GM18873 (cell line): Measurements from ENCODE around the gene MUSTN1.

ENCODE experiments used
- ATAC-seq: cut with Tn5 transposase; IDR thresholded peaks from one replicate; pipeline ENCODE4 v1.9.1; 2021; ENCODE audit warnings: mild to moderate bottlenecking, moderate library complexity, moderate number of reproducible peaks; ENCODE audit not compliant: unreplicated experiment, low FRiP score

MUSTN1 gene

DNA sequence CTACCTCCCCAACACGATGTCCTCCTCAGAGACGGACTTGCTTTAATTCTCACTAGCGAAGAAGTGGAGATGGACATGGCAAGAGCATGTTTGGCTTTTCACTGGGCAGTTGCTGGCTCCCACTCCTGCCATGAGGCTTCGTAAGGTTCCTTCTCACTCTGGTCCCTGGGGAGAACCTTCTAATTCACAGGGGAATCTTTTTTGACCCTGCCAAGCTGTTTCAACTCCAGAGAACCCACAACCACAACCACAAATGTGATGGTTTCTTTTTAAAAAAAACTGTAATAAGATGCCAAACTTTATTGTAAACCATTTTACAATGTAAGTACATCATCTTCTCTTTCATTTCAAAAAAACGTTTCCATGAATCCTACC lies 1.6 kb upstream of the MUSTN1 start:
- no peak for ATAC-seq

DNA sequence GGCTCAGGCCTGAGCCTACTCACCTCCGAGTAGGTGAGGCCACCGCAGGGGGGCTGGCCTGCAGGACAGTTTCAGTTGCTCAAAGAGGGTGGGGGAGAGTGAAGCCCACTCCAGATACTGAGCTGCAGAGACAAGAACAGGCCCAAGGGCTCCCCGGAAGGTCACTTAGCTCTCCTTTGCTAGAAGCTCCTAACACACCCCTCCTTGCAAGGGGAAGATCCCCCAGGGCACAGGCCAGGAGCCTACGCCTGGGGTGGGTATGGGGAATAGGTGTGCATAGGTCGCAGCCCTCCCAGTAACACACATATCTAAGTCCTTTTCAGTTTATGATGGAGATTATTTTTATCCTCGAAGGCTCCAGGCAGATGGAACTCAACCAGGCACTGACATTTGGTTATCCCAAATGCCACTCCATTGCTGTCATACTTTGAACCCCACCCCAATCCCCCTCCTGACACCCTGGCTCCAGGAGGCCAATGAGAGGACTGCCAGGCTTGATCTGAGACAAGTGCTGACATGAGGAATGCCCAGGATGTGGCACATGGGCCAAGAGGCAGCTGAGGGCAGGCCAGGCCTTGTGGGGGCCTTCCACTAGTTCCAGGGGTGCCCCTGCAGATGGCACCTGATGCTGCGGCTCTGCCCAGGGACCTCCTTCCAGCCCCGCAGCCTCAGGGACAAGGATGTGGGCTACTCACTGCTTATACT lies 1.1 kb upstream of the MUSTN1 start:
- no peak for ATAC-seq

DNA sequence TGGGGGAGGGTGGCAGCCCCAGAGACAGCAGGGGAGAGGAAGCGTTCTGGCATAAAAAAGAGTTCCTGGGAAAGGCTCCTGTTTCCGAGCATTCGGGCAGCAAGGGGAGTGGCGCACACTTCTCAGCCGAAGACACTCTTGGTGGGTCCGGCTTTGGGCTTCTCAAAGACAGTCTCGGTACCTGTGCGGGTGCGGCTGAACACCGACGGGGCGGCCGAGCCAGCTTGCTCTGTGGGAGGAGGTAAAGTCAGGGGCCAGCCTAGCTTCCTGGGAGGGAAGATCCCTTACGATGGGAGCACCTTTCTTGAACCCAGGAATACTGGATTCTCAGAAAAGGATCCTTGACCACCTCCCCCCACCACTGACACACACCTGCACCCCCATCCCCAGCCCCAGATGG lies 1.6 kb downstream of the MUSTN1 start:
- no peak for ATAC-seq

DNA sequence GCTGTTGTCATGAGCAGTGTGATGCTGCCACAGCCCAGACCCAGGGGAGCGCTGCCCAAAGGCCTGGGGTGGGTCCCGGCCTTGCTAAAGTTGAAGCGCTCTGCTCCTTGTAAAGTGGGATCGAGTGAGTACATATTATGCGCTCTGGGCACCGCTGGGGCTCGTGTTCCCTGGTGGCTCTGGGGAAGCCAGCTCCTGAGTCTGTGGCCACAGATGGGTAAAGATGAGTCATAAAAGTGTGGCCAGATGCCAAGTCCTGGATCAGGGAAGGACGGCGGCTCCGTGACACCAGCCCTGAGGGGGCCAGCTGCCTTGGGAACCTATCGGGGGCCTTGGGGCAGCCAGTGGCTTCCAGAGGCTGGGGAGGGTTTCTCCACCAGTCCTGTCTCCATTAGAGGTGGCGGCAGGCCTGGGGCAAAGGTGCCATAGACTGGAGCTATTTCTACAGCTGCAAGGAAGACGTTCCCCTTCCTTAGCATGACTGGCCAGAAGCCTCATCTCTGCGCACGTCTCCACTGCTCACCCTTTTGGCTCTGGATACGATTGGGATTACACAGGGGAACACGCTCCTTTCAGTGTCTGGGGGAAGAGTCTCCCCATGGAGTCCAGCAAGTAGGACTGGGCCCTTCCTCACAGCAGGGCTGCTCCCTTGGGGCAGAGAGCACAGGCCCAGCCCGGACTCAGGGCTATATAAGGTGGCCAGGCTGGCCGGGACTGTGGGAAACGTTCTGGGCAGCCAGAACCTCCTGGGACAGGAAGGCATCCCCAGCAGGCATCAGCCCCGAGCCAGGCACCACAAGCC lies 3.1 kb downstream of the MUSTN1 start:
- ATAC-seq = no peak

DNA sequence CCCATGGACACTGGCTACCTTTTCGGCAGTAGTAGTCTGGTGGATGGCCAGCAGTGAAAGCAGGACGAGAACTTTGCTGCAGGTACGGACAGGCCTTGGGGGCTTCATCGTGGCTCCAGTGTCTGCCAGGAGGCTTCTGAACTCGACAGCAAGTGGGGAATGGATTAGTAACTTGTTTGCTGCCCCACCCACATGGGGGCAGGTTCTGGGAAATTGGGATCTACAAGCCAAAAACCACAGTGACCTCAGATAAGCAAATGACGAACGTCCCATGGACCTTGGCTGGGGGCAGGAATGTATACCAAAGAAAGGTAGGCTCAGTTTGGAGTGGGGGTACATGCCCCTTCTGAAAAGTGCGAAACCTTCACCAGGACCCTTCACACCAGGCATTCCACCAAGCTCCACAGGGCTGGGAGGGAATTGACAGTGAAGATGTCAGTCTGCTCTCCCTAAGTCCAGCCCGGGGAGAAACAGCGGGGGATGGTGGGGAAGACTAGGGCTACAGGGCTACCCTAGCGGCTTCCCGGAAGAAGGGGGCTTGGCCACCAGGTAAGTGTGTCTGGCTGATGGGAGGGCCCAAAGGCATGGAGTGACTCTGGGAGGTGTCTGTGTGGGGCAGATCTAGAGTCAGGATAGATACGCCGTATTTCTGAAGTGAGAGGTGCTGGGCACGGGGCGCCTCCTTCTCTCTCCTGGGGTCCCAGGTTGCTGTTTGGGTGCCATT lies 4.1 kb downstream of the MUSTN1 start, which contains the start of gene ITIH4:
Gene ITIH4 (minus strand): TSS at position 138 of the 724 bp plus-strand sequence. CDS start 30 bp downstream, at position 108.
- no peak for ATAC-seq

DNA sequence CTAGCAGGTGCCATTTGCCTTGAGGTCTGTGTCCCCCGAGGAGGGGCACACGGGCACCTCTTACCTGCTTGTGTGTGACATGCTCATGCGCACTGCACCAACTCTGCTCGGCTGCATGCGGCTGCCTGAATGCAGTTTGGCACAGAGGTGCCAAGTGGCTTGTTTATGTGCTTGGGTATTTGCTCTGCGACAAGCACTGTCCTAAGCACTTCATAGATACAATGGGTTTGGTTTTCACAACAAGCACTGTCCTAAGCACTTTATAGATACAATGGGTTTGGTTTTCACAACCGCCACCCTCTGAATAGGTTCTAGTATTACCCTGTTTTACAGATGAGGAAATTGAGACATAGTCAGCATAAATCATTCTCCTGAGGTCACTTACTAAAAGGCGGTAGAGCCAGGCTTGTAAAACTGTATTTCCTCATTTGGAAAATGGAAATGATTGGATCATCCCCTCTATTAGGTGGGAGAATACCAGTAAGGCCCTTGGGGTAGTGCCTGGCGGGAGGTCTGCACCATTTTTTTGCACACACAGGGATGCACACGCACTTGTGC lies 4.8 kb downstream of the MUSTN1 start:
- ATAC-seq = no peak

DNA sequence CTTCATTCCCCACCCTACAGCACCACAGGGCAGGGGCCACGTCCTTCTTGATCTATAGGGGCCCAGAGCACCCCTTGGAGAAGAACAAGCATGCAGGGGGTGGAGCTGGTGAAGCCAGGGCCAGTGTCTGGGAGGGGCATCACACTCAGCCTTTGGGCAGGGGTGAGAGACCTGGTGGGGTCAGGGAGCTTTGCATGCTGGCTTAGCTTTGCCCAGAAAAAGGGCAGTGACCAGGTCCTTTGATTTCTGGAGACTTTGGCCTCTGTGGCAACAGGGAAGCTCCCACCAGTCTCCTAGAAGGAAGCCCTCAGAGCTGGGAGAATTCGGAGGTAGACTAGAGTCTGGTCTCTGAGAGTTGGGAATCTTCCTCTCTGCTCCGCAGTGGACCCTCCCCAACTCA lies 5.3 kb downstream of the MUSTN1 start:
- no peak for ATAC-seq

DNA sequence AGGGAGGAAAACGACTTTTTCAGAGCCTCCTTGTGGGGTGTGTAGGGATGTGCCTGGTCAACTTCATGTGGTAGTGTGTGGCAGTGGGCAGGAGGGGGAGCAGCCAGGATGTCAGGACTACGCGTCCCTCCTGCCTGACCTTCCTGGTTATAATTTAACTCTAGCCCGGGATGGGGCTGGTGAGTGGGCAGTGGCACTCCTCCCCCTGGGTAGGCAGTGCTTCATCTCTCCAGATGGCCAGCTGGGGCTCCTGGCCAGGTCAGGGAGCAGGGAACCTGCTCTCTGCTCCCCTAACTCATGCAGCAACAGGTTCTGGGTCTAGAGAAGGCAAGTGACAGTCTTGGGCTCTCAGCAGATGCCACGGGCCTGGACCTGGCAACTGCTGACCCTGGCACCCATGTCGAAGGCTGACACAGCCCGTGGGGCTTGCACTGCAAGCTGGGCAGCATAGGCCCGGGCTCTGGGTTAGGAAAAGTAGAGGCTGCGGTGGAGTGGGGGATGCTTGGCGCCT lies 6.9 kb downstream of the MUSTN1 start:
- no peak for ATAC-seq

DNA sequence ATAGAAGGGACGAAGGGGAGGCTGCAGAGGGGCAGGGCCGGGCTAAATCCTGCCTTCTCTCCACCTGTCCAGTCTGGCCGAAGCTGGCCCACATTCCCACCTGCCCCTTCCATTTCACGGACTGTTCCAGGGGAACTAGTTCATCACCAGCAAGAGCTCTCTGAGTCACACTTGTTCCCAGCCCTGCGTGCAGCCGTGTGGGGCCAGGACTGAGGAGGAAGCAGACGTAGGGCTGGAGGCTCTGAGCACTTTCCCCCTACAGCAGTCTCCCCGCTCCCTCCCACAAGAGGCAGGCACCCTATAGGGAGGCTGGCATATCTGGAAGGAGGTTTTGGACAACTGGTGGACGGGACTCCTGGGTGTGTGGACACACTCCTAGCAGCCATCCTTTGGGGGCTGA lies 7.4 kb downstream of the MUSTN1 start:
- no peak for ATAC-seq

DNA sequence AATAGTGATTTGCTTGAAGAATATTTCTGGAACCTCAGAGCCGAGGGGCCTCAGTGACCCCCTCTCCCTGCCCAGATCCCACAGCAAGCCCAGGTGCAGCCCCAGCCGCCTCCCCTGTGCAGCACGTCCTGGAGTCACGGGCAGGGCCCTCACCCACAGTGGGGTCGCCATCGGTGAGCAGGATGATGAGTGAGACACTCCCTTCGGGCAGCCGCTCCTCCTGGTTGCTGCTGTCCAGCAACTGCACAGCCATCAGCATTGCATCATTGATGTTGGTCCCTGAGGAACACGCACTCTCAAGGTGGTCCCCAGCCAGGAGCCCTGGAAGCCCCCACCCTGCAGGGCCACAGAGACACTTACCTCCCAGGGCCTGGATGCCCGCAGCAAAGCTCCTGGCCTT lies 10.8 kb downstream of the MUSTN1 start:
- ATAC-seq = no peak

DNA sequence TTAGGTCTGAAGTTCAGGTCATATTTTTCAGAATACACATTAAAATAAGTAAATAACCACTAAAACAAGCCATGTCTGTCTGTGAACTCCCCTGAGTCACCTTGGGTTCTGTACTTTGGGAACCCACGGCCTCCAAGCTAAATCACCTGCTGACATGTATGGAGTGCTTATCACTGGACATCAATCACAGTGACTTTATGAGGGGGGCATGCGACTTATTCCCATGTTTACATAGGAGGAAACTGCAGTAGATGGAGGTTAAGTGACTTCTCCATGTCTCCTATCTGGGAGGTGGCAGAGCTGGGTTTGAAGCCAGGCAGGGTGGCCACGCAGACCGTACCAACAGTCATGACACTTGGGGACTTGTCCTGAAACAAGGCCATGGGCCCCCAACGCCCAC lies 12.5 kb downstream of the MUSTN1 start:
- ATAC-seq = no peak

DNA sequence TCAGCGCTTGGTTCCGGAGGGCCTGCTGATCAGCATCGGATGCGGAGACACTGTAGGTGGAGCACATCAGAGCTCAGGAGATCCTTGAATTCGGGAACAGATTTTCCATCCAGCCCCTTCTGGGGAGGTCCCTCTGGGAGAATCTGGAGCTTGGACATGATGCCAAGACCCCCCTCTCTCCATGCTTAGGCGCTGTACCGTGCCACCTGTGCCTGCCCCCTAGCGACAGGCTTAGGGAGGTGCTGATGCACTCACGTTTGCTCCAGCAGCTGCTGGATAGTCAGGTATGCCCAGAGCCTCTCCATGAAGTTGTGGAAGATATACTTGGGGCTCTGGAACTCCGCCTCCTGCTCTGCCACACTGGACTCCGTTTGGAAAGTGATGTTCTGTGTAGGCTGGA lies 14.1 kb downstream of the MUSTN1 start:
- no peak for ATAC-seq

DNA sequence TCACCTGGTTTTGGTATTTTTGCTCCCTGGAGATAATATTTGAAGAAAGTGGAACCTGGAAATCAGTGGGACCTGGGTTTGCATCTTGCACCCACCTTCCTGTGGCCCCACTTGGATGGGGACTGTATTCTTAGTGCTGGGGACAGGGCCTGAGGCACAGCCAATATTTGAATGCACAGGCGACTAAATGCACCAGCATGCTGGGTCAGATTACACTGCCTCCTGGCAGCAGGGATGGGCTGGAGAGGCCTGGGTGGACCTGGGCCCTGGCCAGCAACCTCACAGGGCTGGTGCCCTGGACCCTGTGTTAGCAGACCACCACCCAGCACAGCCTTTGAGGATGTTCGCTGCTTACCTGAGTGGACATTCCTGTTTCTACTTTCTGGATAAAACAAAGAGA lies 14.9 kb downstream of the MUSTN1 start:
- no peak for ATAC-seq

DNA sequence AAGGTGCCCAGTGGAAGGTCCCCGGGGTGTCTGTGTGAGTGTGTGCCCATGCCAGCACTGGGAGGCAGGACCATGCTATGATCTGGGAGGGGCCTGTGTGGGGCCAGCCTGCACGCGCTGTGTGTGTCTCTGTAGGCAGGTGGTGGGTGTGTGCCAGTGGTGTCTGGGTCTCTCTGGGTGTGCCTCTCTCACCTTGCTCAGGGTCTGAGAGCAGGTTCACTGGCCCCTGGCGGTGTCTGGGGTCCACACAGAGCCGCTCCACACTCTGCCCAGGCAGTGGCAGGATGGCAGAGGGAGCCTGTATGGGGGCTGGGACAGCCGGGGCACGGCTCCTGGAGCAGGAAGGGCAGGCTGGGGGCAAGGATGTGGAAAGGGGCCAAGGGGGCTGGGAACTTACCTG lies 17.0 kb downstream of the MUSTN1 start:
- no peak for ATAC-seq

DNA sequence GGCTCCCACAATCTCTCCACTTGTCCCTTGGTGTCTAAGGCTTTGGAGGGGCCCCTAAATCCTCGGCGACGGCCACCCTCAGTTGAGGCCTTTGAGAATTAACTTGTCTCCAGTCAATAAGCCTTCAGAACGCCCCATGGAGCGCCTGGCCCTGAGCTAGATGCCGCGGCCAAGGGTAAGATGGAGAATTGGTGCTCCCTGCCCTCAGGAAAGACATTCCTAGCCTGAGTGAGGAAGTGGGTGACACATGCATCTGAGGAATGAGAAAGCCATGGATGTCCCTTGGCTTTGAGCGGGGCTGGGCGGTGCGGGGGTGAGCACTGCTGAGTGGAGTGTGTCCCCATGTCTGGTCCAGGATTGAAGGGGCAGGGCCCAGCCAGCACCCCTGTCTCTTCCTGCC lies 17.6 kb downstream of the MUSTN1 start:
- ATAC-seq = no peak

DNA sequence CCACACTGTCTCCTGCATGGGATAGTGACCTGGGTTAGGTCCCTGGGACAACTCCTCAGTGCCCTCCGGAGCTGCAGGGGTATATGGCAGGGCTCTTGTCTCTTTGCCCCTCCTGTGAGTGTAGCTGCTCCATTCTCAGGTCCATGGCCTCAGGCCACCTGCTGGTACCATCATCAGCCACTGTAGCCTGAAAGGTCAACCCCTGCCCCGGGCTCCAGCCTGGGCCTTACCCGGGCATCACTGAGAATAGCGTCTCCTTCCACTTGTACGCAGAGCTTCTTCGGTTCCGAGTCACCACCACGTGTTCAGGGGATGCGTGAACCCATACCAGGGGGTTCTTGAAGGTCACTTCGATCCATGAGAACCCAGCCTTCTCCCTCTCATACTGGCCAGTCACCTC lies 18.2 kb downstream of the MUSTN1 start:
- ATAC-seq = no peak

DNA sequence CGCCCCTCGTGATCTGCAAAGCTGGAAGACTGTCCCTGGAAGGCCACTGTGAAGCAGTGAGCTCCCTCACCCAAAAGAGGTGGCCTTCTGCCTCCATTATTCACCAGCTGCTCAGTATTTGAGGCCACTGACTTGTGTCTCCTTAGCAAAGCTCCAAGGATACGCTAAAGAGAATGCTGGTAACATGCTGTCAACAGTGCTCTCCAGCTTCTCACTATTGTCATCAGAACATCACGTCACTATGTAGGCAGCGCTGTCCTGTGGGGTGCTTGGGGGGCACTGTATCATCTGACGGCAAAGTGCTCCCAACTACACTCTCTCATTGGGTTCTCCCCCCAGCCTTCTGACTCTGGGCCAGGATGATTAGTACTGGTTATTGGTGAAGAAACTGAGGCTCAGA lies 18.6 kb downstream of the MUSTN1 start:
- no peak for ATAC-seq

DNA sequence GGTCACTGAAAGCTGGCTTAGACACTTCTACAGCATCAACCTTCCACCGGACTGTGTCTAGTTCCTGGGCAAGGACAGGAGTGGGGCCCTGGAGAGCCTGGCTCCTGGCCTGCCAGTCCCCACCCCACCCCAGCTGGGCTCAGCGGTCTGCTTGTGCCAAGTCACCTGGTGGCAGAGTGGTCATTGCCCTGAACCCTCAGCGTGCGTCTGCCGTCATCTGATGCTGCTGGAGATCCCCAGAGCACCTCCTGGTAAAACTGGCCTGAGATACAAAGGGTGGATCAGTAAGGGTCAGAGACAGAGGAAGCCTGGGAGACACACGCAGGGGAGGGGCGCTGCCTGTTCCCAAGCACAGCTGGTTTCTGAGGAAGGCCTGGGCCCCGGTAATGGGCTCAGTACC lies 21.0 kb downstream of the MUSTN1 start:
- ATAC-seq = no peak

DNA sequence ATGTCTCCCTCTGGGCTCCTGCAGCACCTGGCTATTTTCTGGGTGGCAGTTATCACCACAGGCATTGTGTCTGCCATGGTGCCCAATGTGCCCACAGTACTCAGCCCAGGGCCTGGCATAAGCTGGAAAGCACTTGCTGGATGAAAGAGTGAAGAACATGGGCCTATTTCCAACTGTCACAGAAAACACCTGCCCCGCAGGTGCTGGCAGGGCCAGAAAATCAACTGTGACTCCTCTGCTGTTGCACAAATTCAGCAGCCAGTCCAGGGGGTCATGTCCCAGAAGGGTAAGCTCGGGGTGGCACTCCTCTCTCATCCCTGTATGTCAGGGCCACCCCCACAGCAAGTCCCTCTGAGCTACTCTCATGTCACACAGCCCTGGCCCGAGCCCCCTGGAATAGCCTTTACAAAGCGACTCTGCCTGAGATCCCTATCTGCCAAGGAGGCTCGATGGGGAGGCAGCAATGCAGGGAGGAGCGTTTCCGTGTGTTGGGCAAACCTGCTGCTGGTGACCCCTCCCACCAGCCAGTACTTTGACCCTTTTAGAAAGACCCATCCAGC lies 23.3 kb downstream of the MUSTN1 start:
- no peak for ATAC-seq

DNA sequence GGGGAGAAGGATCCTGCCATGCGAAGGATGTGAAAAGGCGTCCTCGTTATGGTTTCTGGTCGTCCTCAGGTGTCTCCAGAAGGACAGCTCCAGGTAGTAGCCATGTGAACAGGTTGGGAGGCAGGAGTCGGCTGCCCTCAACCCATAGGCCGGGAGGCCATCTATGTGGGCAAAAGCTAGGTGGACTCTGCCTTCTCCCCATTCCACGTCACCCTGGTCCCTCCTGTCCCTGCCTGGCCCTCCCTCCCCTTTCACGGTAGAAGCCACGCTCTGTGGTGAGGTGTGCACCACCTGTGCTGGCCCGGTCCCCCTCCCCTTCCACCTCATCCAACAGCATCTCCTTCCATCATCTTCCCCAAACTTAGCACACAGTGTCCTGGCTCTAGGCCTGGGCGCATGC lies 23.9 kb downstream of the MUSTN1 start:
- ATAC-seq = no peak
